Smooth muscle cell (in vitro differentiated cells): ENCODE results near the gene DNAH6. TPM values are rescaled to one million over a fixed set of nuclear protein-coding genes. Genes with fewer than 3 reads are reported as not detected.

Experiments
- DNase-seq: peaks from one replicate; lab custom pipeline; 2025; ENCODE audit not compliant: unreplicated experiment; lab: John Stamatoyannopoulos, UW
- H2AFZ ChIP-seq: fragments of 200-600 bp; sonication (generic); 2 replicates; pipeline ENCODE4 v1.6.0; 2016; ENCODE audit warnings: antibody characterized with exemption, low read depth, mild to moderate bottlenecking
- H3F3A ChIP-seq: fragments of 200-600 bp; sonication (generic); 2 replicates; pipeline ENCODE4 v1.6.0; 2017; ENCODE audit warnings: antibody characterized with exemption, low read depth
- H3K27ac ChIP-seq: fragments of 200-600 bp; sonication (generic); 2 replicates; pipeline ENCODE4 v1.5.1; 2016; ENCODE audit warnings: low read depth, mild to moderate bottlenecking
- H3K27me3 ChIP-seq: fragments of 200-600 bp; sonication (generic); 2 replicates; pipeline ENCODE4 v1.6.1; 2016; ENCODE audit warnings: low read depth, mild to moderate bottlenecking
- H3K36me3 ChIP-seq: fragments of 200-600 bp; sonication (generic); 2 replicates; pipeline ENCODE4 v1.5.1; 2016; ENCODE audit warnings: low read depth
- H3K4me1 ChIP-seq: fragments of 200-600 bp; sonication (generic); 2 replicates; pipeline ENCODE4 v1.5.1; 2016; ENCODE audit warnings: low read depth
- H3K4me2 ChIP-seq: fragments of 200-600 bp; sonication (generic); 2 replicates; pipeline ENCODE4 v1.6.0; 2016; ENCODE audit warnings: mild to moderate bottlenecking
- H3K4me3 ChIP-seq: fragments of 200-600 bp; sonication (generic); 2 replicates; pipeline ENCODE4 v1.5.1; 2016; ENCODE audit warnings: mild to moderate bottlenecking
- H3K79me2 ChIP-seq: fragments of 200-600 bp; sonication (generic); 2 replicates; pipeline ENCODE4 v1.6.0; 2016; ENCODE audit warnings: low read depth, mild to moderate bottlenecking
- H3K9ac ChIP-seq: fragments of 200-600 bp; sonication (generic); 2 replicates; pipeline ENCODE4 v1.6.0; 2016; ENCODE audit warnings: low read depth
- H3K9me3 ChIP-seq: fragments of 200-600 bp; sonication (generic); replicated peaks from 2 replicates; pipeline ENCODE4 v1.5.1; 2016; ENCODE audit warnings: low read depth
- H4K20me1 ChIP-seq: fragments of 200-600 bp; sonication (generic); 2 replicates; pipeline ENCODE4 v1.6.0; 2016; ENCODE audit warnings: low read depth
- CTCF ChIP-seq: fragments of 200-600 bp; sonication (generic); IDR thresholded peaks from 2 replicates; pipeline ENCODE4 v1.5.1; 2017; ENCODE audit warnings: borderline replicate concordance, mild to moderate bottlenecking, antibody characterized with exemption; ENCODE audit not compliant: insufficient read depth, poor library complexity, severe bottlenecking
- WGBS: methylation state at CpG from one replicate; pipeline ENCODE4 v1.1.7; 2016; ENCODE audit warnings: low lambda C conversion rate; 5-methylcytosine and 5-hydroxymethylcytosine counted together
- polyA plus RNA-seq: library from polyadenylated mRNA; unstranded; fragments of >200 nt; fragmentation: Nextera tagmentation; extraction: Ambion mirVana; gene quantifications from 2 replicates; pipeline ENCODE4 v1.2.1, GENCODE V29; 2016
- total RNA-seq: library from RNA; depleted of rRNA; stranded (reverse); fragments of >200 nt; gene quantifications from 2 replicates; pipeline ENCODE4 v1.2.3, GENCODE V29; 2014

The DNAH6 gene
- total and polyA plus RNA-seq, 2 experiments from 2014 or later: 0.27 to 0.96 TPM

GRCh38 chr2:84732897-84733778 lies 216.8 kb downstream of the DNAH6 start:
- Histone ChIP-seq H3K4me3 (no peak overlapping the region), H3K9ac (no peak overlapping the region), H3K79me2 (no peaks in the 10 kb centered on the region), H3K36me3 (no peaks in the 10 kb centered on the region), H3K4me2 (no peak overlapping the region), H3K4me1 (no peaks in the 10 kb centered on the region), H2AFZ (no peak overlapping the region), H3K27me3 (no peaks in the 10 kb centered on the region), H3K27ac (no peak overlapping the region), H3F3A (no peaks in the 10 kb centered on the region), H3K9me3 (no peaks in the 10 kb centered on the region), H4K20me1 (no peaks in the 10 kb centered on the region)
- DNase-seq: no peak
- TF ChIP-seq CTCF: no peak
- WGBS: 90% methylated on average over 6 of the region's 6 CpGs

DNA sequence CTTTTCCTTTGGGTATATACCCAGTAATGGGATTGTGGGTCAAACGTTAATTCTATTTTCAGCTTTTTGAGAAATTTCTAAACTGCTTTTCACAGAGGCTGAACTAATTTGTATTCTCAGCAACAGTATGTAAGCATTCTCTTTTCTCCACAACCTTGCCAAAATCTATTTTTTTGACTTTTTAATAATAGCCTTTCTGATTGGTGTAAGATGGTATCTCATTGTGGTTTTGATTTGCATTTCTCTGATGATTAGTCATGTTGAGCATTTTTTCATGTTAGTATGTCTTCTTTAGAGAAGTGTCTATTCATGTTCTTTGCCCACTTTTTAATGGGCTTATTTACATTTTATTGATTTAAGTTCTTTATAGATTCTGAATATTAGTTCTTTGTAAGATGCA lies 219.1 kb downstream of the DNAH6 start:
- H3K36me3 ChIP-seq: no peaks in the 10 kb centered on the region
- WGBS: 79% methylated on average over 1 of the region's 1 CpG
- H3K79me2 ChIP-seq: no peaks in the 10 kb centered on the region
- no peak overlapping the region for H2AFZ ChIP-seq
- no peak for DNase-seq
- no peaks in the 10 kb centered on the region for H3F3A ChIP-seq
- H3K4me2 ChIP-seq: no peak overlapping the region
- TF ChIP-seq CTCF: no peak
- no peaks in the 10 kb centered on the region for H3K9me3 ChIP-seq
- H4K20me1 ChIP-seq: no peaks in the 10 kb centered on the region
- no peaks in the 10 kb centered on the region for H3K4me1 ChIP-seq
- H3K4me3 ChIP-seq: no peak overlapping the region
- no peaks in the 10 kb centered on the region for H3K27me3 ChIP-seq
- H3K9ac ChIP-seq: no peak overlapping the region
- H3K27ac ChIP-seq: no peak overlapping the region

- H4K20me1 ChIP-seq: no peaks in the 10 kb centered on the region
- H3K4me2 ChIP-seq: no peak overlapping the region
- H3K27ac ChIP-seq: no peak overlapping the region
- H3K9me3 ChIP-seq: no peaks in the 10 kb centered on the region
- DNase-seq: no peak
- H3K36me3 ChIP-seq: no peaks in the 10 kb centered on the region
- 57% methylated on average over 3 of the region's 3 CpGs for WGBS
- H3K9ac ChIP-seq: no peak overlapping the region
- no peaks in the 10 kb centered on the region for H3K27me3 ChIP-seq
- TF ChIP-seq CTCF: no peak
- H3F3A ChIP-seq: no peaks in the 10 kb centered on the region
- H2AFZ ChIP-seq: no peak overlapping the region
- H3K4me1 ChIP-seq: no peaks in the 10 kb centered on the region
- H3K79me2 ChIP-seq: no peaks in the 10 kb centered on the region
- H3K4me3 ChIP-seq: no peak overlapping the region
These were observed 225.0 kb downstream of the DNAH6 start for GRCh38 chr2:84741182-84741822.
